Skin of body (tissue), 2 donors: Measurements from ENCODE around the gene SYNDIG1. TPM values are rescaled to one million over a fixed set of nuclear protein-coding genes. Genes with fewer than 3 reads are reported as not detected.
"Not testable (repeated sequence)": the region's sequence is repeated elsewhere in the genome, so short reads cannot be mapped to it uniquely, and the experiment has no call there.

Source experiments
- DNase-seq: peaks from one replicate; lab custom pipeline; 2025; lab: John Stamatoyannopoulos, UW
- total RNA-seq: library from RNA; depleted of rRNA; stranded (reverse); fragments of >200 nt; gene quantifications from one replicate; pipeline ENCODE4 v1.2.3, GENCODE V29; 2014

The SYNDIG1 gene
- total RNA-seq, 1 donor from 2014 or later, result 2.6 TPM

GRCh38 chr20:24492031-24492607, 22.7 kb downstream of the SYNDIG1 start:
- no peak for DNase-seq

GRCh38 chr20:24492698-24493097, 23.3 kb downstream of the SYNDIG1 start:
- no peak for DNase-seq

- DNase-seq, result no peak
Observed at GRCh38 chr20:24493181-24493580, 23.8 kb downstream of the SYNDIG1 start.

GRCh38 chr20:24493661-24494459, 24.4 kb downstream of the SYNDIG1 start:
- DNase-seq, result no peak

GRCh38 chr20:24494460-24494920, 25.1 kb downstream of the SYNDIG1 start:
- DNase-seq, result no peak

- no peak for DNase-seq
Observed at GRCh38 chr20:24495266-24495665, 25.8 kb downstream of the SYNDIG1 start.

- DNase-seq, result no peak
Observed at GRCh38 chr20:24497851-24498250, 28.4 kb downstream of the SYNDIG1 start.

GRCh38 chr20:24498641-24499040, 29.2 kb downstream of the SYNDIG1 start:
- DNase-seq, result no peak

GRCh38 chr20:24499472-24499871, 30.0 kb downstream of the SYNDIG1 start:
- DNase-seq, result no peak

GRCh38 chr20:24501764-24502556, 32.5 kb downstream of the SYNDIG1 start:
- no peak for DNase-seq

GRCh38 chr20:24502661-24503060, 33.2 kb downstream of the SYNDIG1 start:
- no peak for DNase-seq

- DNase-seq, result no peak
Observed at GRCh38 chr20:24503352-24503931, 34.0 kb downstream of the SYNDIG1 start.

GRCh38 chr20:24504331-24505285, 35.2 kb downstream of the SYNDIG1 start:
- no peak for DNase-seq

GRCh38 chr20:24506146-24506545, 36.7 kb downstream of the SYNDIG1 start:
- no peak for DNase-seq

GRCh38 chr20:24506696-24507095, 37.3 kb downstream of the SYNDIG1 start:
- DNase-seq, result no peak

- DNase-seq, result no peak
Observed at GRCh38 chr20:24507182-24507853, 37.9 kb downstream of the SYNDIG1 start.

- not testable (repeated sequence) for DNase-seq
Observed at GRCh38 chr20:24512441-24512840, 43.0 kb downstream of the SYNDIG1 start.

GRCh38 chr20:24518515-24518914, 49.1 kb downstream of the SYNDIG1 start:
- no peak for DNase-seq

GRCh38 chr20:24519476-24519875, 50.0 kb downstream of the SYNDIG1 start:
- DNase-seq, result no peak

GRCh38 chr20:24521032-24521431, 51.6 kb downstream of the SYNDIG1 start:
- DNase-seq, result no peak
